Measurements from ENCODE around the gene CLCN5. TPM values are rescaled to one million over a fixed set of nuclear protein-coding genes. Genes with fewer than 3 reads are reported as not detected.

The CLCN5 gene
- total and polyA plus RNA-seq, 2 donors: 1.4 to 26.3 TPM

Small RNA genes lying within 50 kb of the gene (small RNA-seq; reads per million reads assigned to genes)
- 2.2 reads per million, percentile 87 among the genes with 10 or more reads in this experiment for gene MIR188
- 7.4 reads per million, percentile 93 among the genes with 10 or more reads in this experiment for gene MIR362
- 202 reads per million, percentile 98 among the genes with 10 or more reads in this experiment for gene MIR500A
- gene MIR500B: 0.47 reads per million, percentile 43 among the genes with 10 or more reads in this experiment
- 126 reads per million, percentile 97 among the genes with 10 or more reads in this experiment for gene MIR501
- gene MIR502: 8.4 reads per million, percentile 93 among the genes with 10 or more reads in this experiment
- 386 reads per million, percentile 98 among the genes with 10 or more reads in this experiment for gene MIR532
- gene MIR660: 200 reads per million, percentile 98 among the genes with 10 or more reads in this experiment
- gene RNU6-421P: not detected

Other genes with a start within 250 kb of the CLCN5 start
- gene PAGE1, start 226.6 kb upstream of the CLCN5 start, total RNA-seq: not detected
- gene PAGE1, start 226.6 kb upstream of the CLCN5 start, polyA plus RNA-seq: not detected
- gene PAGE4, start 93.3 kb upstream of the CLCN5 start, total RNA-seq: 13.3 TPM
- gene PAGE4, start 93.3 kb upstream of the CLCN5 start, polyA plus RNA-seq: not detected
- 5.4 TPM for gene USP27X, start 43.1 kb upstream of the CLCN5 start, total RNA-seq
- gene USP27X, start 43.1 kb upstream of the CLCN5 start, polyA plus RNA-seq: 5.9 TPM